Endothelial cell of umbilical vein (primary cell): ENCODE data around the gene DRP2. TPM values are rescaled to one million over a fixed set of nuclear protein-coding genes. Genes with fewer than 3 reads are reported as not detected.

Source experiments
- BruUV-seq: library from RNA; stranded (reverse); fragments of 400-500 nt; replicated peaks from 2 replicates; lab custom pipeline; 2021; lab: Mats Ljungman, UMichigan
- CTCF ChIA-PET: fragments of 300-600, 350-600 bp; sonication (Branson Sonifier 250); formaldehyde crosslinking; loops from one replicate; lab custom pipeline; 2021; ENCODE audit warnings: antibody characterized with exemption, inconsistent platforms; lab: Charles Lee
- POLR2A ChIA-PET: fragments of 300-600, 350-600 bp; sonication (Branson Sonifier 250); formaldehyde crosslinking; loops from one replicate; lab custom pipeline; 2021; ENCODE audit warnings: antibody characterized with exemption, inconsistent platforms; lab: Charles Lee
- DNase-seq: peaks from one replicate; pipeline ENCODE4 v3.0.0-alpha.2; 2011; ENCODE audit warnings: low read depth, low spot score
- FAIRE-seq: peaks from 2 replicates; lab custom pipeline; 2011; peaks lifted over from hg19 to GRCh38; lab: Jason Lieb, UNC
- H2AFZ ChIP-seq: 2 replicates; pipeline ENCODE4 v1.6.0; 2012; ENCODE audit warnings: low read depth, low read length, control low read depth, inconsistent platforms
- H3K27ac ChIP-seq: 2 replicates; pipeline ENCODE4 v1.5.1; 2011; ENCODE audit warnings: low read depth, mild to moderate bottlenecking, control low read depth, low read length, moderate library complexity; ENCODE audit not compliant: insufficient read depth
- H3K27me3 ChIP-seq, 2 experiments: 2 replicates each; pipeline versions ENCODE4 v1.6.0 to v1.6.1; 2011; ENCODE audit warnings: low read length in 2 of 2, mixed read lengths in 1 of 2; ENCODE audit not compliant: control insufficient read depth in 2 of 2, insufficient read depth in 2 of 2
- H3K36me3 ChIP-seq, 2 experiments: 2 replicates in 1 of 2; 3 replicates in 1 of 2; pipeline ENCODE4 v1.5.1; 2011; ENCODE audit warnings: low read length in 2 of 2, mild to moderate bottlenecking in 1 of 2, moderate library complexity in 1 of 2; ENCODE audit not compliant: control insufficient read depth in 2 of 2, insufficient read depth in 2 of 2; ENCODE audit errors: extremely low read depth in 1 of 2
- H3K4me1 ChIP-seq: 3 replicates; pipeline ENCODE4 v1.5.1; 2011; ENCODE audit warnings: mild to moderate bottlenecking, low read length; ENCODE audit not compliant: control insufficient read depth, insufficient read depth; ENCODE audit errors: extremely low read depth
- H3K4me2 ChIP-seq: 2 replicates; pipeline ENCODE4 v1.6.1; 2011; ENCODE audit warnings: low read length, control low read depth, mixed read lengths; ENCODE audit not compliant: insufficient read depth
- H3K4me3 ChIP-seq, 3 experiments: fragments of 200-600 bp in 1 of 3; sonication (generic), shearing (Covaris generic) in 1 of 3; replicated peaks in 1 of 3; 2 replicates each; pipeline ENCODE4 v1.5.1; 2011 to 2016; ENCODE audit warnings: control low read depth in 3 of 3, low read length in 3 of 3, mild to moderate bottlenecking in 2 of 3, inconsistent platforms in 1 of 3, low read depth in 1 of 3, moderate library complexity in 1 of 3; ENCODE audit not compliant: insufficient read depth in 1 of 3
- H3K79me2 ChIP-seq: 2 replicates; pipeline ENCODE4 v1.6.0; 2012; ENCODE audit warnings: low read length, inconsistent platforms; ENCODE audit not compliant: control insufficient read depth, insufficient read depth
- H3K9ac ChIP-seq: replicated peaks from 2 replicates; pipeline ENCODE3; 2011; ENCODE audit warnings: low read length, control low read depth; ENCODE audit not compliant: insufficient read depth; ENCODE audit errors: extremely low read depth
- H3K9me1 ChIP-seq: replicated peaks from 3 replicates; pipeline ENCODE4 v1.6.0; 2011; ENCODE audit warnings: mild to moderate bottlenecking, low read length; ENCODE audit not compliant: control insufficient read depth, insufficient read depth; ENCODE audit errors: extremely low read depth
- H3K9me3 ChIP-seq: replicated peaks from 2 replicates; pipeline ENCODE4 v1.5.1; 2012; ENCODE audit warnings: low read length, inconsistent platforms; ENCODE audit not compliant: control insufficient read depth, insufficient read depth
- H4K20me1 ChIP-seq: replicated peaks from 2 replicates; pipeline ENCODE3; 2011; ENCODE audit warnings: mild to moderate bottlenecking, low read length; ENCODE audit not compliant: control insufficient read depth, insufficient read depth; ENCODE audit errors: extremely low read depth
- CTCF ChIP-seq, 2 donors: IDR thresholded peaks; 1 replicate in 1 of 2; 2 replicates in 1 of 2; pipeline ENCODE4 v1.5.1; 2011; ENCODE audit warnings: low read length in 2 of 2, mild to moderate bottlenecking in 2 of 2, moderate library complexity in 2 of 2, control low read depth in 1 of 2, inconsistent platforms in 1 of 2, low read depth in 1 of 2; ENCODE audit not compliant: insufficient read depth in 1 of 2; ENCODE audit errors: extremely low read depth in 1 of 2
- EZH2 ChIP-seq: IDR thresholded peaks from 2 replicates; pipeline ENCODE4 v1.6.1; 2012; ENCODE audit warnings: borderline replicate concordance, low read depth, mild to moderate bottlenecking, moderate library complexity, low read length, inconsistent platforms; ENCODE audit not compliant: severe bottlenecking
- FOS ChIP-seq: IDR thresholded peaks from 2 replicates; pipeline ENCODE4 v1.6.1; 2011; ENCODE audit warnings: mild to moderate bottlenecking, low read length, moderate library complexity, borderline replicate concordance; ENCODE audit not compliant: insufficient read depth
- GATA2 ChIP-seq: IDR thresholded peaks from 2 replicates; pipeline ENCODE4 v1.7.0; 2011; ENCODE audit warnings: low read depth, mild to moderate bottlenecking, moderate library complexity, mixed read lengths, low read length; ENCODE audit not compliant: insufficient read length, insufficient read depth
- JUN ChIP-seq: IDR thresholded peaks from 2 replicates; pipeline ENCODE4 v1.6.1; 2011; ENCODE audit warnings: borderline replicate concordance, low read depth; ENCODE audit not compliant: insufficient read length, insufficient read depth
- MAX ChIP-seq: IDR thresholded peaks from 2 replicates; pipeline ENCODE4 v1.6.1; 2011; ENCODE audit not compliant: insufficient read depth, insufficient read length
- MYC ChIP-seq: IDR thresholded peaks from one replicate; pipeline ENCODE4 v1.6.1; 2011; ENCODE audit warnings: mild to moderate bottlenecking, low read depth, low read length
- POLR2A ChIP-seq: IDR thresholded peaks from 2 replicates; pipeline ENCODE4 v1.6.1; 2012; ENCODE audit warnings: low read depth, mild to moderate bottlenecking, control low read depth, low read length
- POLR2AphosphoS5 ChIP-seq: IDR thresholded peaks from 2 replicates; pipeline ENCODE4 v1.6.1; 2012; ENCODE audit warnings: low read depth, mild to moderate bottlenecking, control low read depth, low read length, moderate library complexity; ENCODE audit not compliant: insufficient read depth
- dilution Hi-C: fragments of 300-500 bp; cut with MboI; formaldehyde crosslinking; loops from one replicate; pipeline ENCODE4 v1.15.0; 2019; ENCODE audit warnings: low sequenced_read_pairs; ENCODE audit not compliant: extremely low pct_ligation_motif_present
- intact Hi-C: fragments of 100-400 bp; cut with micrococcal nuclease; formaldehyde crosslinking; loops from one replicate; pipeline ENCODE4 v1.10.0; 2022
- polyA plus RNA-seq, 4 experiments: library from polyadenylated mRNA; depleted of rRNA in 3 of 4; stranded (reverse) in 3 of 4; unstranded in 1 of 4; fragments of >200 nt; gene quantifications; 2 replicates each; pipeline versions ENCODE4 v1.2.1 to v1.2.3, GENCODE V29; 2011 to 2012; ENCODE audit warnings: missing spikeins in 1 of 4
- total RNA-seq: library from RNA; stranded (reverse); gene quantifications from 2 replicates; pipeline ENCODE4 v1.2.3, GENCODE V29; 2021

DRP2 gene
- total and polyA plus RNA-seq, 2 donors (not counting 3 experiments of a cell fraction or from before 2014, with no cell fraction given), result 0.17 to 0.31 TPM

GRCh38 chrX:101220662-101221260 is 1.2 kb downstream of the DRP2 start:
- dilution Hi-C loops (no loop called here), intact Hi-C loops (no loop called here)
- no peaks in the 10 kb centered on the region for H3K79me2 ChIP-seq
- no peak overlapping the region for H2AFZ ChIP-seq
- H3K4me3 ChIP-seq, result no peak overlapping the region
- no TSS peak for BruUV-seq
- no peaks in the 10 kb centered on the region for H3K27me3 ChIP-seq
- no peaks in the 10 kb centered on the region for H3K9me3 ChIP-seq
- no peak for TF ChIP-seq FOS
- peak; percentile 57 for TF ChIP-seq GATA2
- H3K4me2 ChIP-seq, result peak overlapping the region; percentile 29
- peaks cover 22% of the 10 kb centered on the region for H3K4me1 ChIP-seq
- H3K27ac ChIP-seq, result no peak overlapping the region
- H3K9ac ChIP-seq, result no peak overlapping the region
- DNase-seq (no peak), FAIRE-seq (peak; percentile 86)
- ChIA-PET POLR2A (no interaction called here), CTCF (no interaction called here)
- H3K36me3 ChIP-seq, result no peaks in the 10 kb centered on the region
- no peaks in the 10 kb centered on the region for H3K9me1 ChIP-seq
- H4K20me1 ChIP-seq, result no peaks in the 10 kb centered on the region

GRCh38 chrX:101223226-101223625 is 3.6 kb downstream of the DRP2 start:
- Histone ChIP-seq H3K9ac (no peak overlapping the region), H3K4me3 (no peak overlapping the region), H3K9me1 (no peaks in the 10 kb centered on the region), H3K9me3 (no peaks in the 10 kb centered on the region), H3K36me3 (no peaks in the 10 kb centered on the region), H3K27ac (no peak overlapping the region), H3K4me1 (peaks cover 22% of the 10 kb centered on the region), H3K79me2 (no peaks in the 10 kb centered on the region), H3K4me2 (no peak overlapping the region), H3K27me3 (no peaks in the 10 kb centered on the region), H4K20me1 (no peaks in the 10 kb centered on the region), H2AFZ (no peak overlapping the region)
- ChIA-PET CTCF (no interaction called here), POLR2A (no interaction called here)
- no peak for FAIRE-seq
- intact Hi-C loops (no loop called here), dilution Hi-C loops (no loop called here)
- TF ChIP-seq GATA2 (no peak), EZH2 (no peak), MYC (no peak), POLR2AphosphoS5 (no peak), MAX (no peak), CTCF (IDR thresholded peaks at IDR 0.05; ENCODE audit: extremely low read depth in 1 of 2, insufficient read depth in 1 of 2, low read depth in 1 of 2, low read length in 2 of 2) (no peak), JUN (no peak), POLR2A (no peak), FOS (no peak)
- no peak for DNase-seq
- BruUV-seq, result no TSS peak
